Neural progenitor cell (in vitro differentiated cells): ENCODE measurements around the gene MAP6D1. TPM values are rescaled to one million over a fixed set of nuclear protein-coding genes. Genes with fewer than 3 reads are reported as not detected.

ENCODE experiments used
- DNase-seq: peaks from one replicate; pipeline ENCODE4 v3.0.0-alpha.2; 2016; ENCODE audit warnings: low spot score
- H2AFZ ChIP-seq: fragments of 200-600 bp; sonication (generic); replicated peaks from 2 replicates; pipeline ENCODE4 v1.6.1; 2016; ENCODE audit warnings: antibody characterized with exemption
- H3F3A ChIP-seq: fragments of 200-600 bp; sonication (generic); 2 replicates; pipeline ENCODE4 v1.6.1; 2016; ENCODE audit warnings: antibody characterized with exemption, low read depth
- H3K27ac ChIP-seq: fragments of 200-600 bp; sonication (generic); 2 replicates; pipeline ENCODE4 v1.5.1; 2016; ENCODE audit warnings: mild to moderate bottlenecking
- H3K27me3 ChIP-seq: fragments of 200-600 bp; sonication (generic); 2 replicates; pipeline ENCODE4 v1.6.1; 2016; ENCODE audit warnings: mild to moderate bottlenecking, moderate library complexity
- H3K36me3 ChIP-seq: fragments of 200-600 bp; sonication (generic); 2 replicates; pipeline ENCODE4 v1.5.1; 2016
- H3K4me1 ChIP-seq: fragments of 200-600 bp; sonication (generic); 2 replicates; pipeline ENCODE4 v1.6.1; 2016; ENCODE audit warnings: mixed run types
- H3K4me2 ChIP-seq: fragments of 200-600 bp; sonication (generic); 2 replicates; pipeline ENCODE4 v1.6.1; 2016
- H3K4me3 ChIP-seq: fragments of 200-600 bp; sonication (generic); 2 replicates; pipeline ENCODE4 v1.5.1; 2016
- H3K79me2 ChIP-seq: fragments of 200-600 bp; sonication (generic); 2 replicates; pipeline ENCODE4 v1.6.1; 2016; ENCODE audit warnings: low read depth
- H3K9ac ChIP-seq: fragments of 200-600 bp; sonication (generic); 2 replicates; pipeline ENCODE4 v1.6.1; 2016
- H3K9me3 ChIP-seq: fragments of 200-600 bp; sonication (generic); 2 replicates; pipeline ENCODE4 v1.5.1; 2016; ENCODE audit warnings: low read depth
- H4K20me1 ChIP-seq: fragments of 200-600 bp; sonication (generic); 2 replicates; pipeline ENCODE4 v1.6.1; 2016; ENCODE audit warnings: low read depth
- H3K27ac Mint-ChIP-seq: 3 replicates; pipeline ENCODE4 v1.8.0; 2021; ENCODE audit warnings: mixed read lengths
- H3K27me3 Mint-ChIP-seq: 2 replicates; pipeline ENCODE4 v1.8.0; 2022; ENCODE audit warnings: low read depth, mild to moderate bottlenecking, inconsistent platforms, moderate library complexity, mixed read lengths; ENCODE audit not compliant: insufficient read depth
- H3K36me3 Mint-ChIP-seq: 3 replicates; pipeline ENCODE4 v1.8.0; 2021; ENCODE audit warnings: mixed read lengths
- H3K4me1 Mint-ChIP-seq: 3 replicates; pipeline ENCODE4 v1.8.0; 2021; ENCODE audit warnings: mixed read lengths
- H3K4me3 Mint-ChIP-seq: 3 replicates; pipeline ENCODE4 v1.8.0; 2021; ENCODE audit warnings: mild to moderate bottlenecking, moderate library complexity, mixed read lengths
- H3K9me3 Mint-ChIP-seq: 3 replicates; pipeline ENCODE4 v1.8.0; 2020; ENCODE audit warnings: mixed read lengths
- CTCF ChIP-seq: fragments of 200-600 bp; sonication (generic); IDR thresholded peaks from 2 replicates; pipeline ENCODE4 v1.5.1; 2017; ENCODE audit warnings: antibody characterized with exemption, mild to moderate bottlenecking
- EZH2 ChIP-seq: fragments of 200-600 bp; sonication (generic); IDR thresholded peaks from 2 replicates; pipeline ENCODE4 v1.6.1; 2017; ENCODE audit warnings: antibody characterized with exemption, mild to moderate bottlenecking, moderate library complexity
- EZH2phosphoT487 ChIP-seq: fragments of 200-600 bp; sonication (generic); IDR thresholded peaks from 2 replicates; pipeline ENCODE4 v1.6.1; 2017; ENCODE audit warnings: antibody characterized with exemption
- total RNA-seq: library from RNA; depleted of rRNA; stranded (reverse); fragments of >200 nt; gene quantifications from 2 replicates; pipeline ENCODE4 v1.2.3, GENCODE V29; 2015; ENCODE audit warnings: low replicate concordance

Gene MAP6D1
- total RNA-seq, 1 donor from 2014 or later = 3.5 TPM

- no peaks in the 10 kb centered on the region for H3K4me1 ChIP-seq
- DNase-seq = no peak
- H2AFZ ChIP-seq = no peak overlapping the region
- no peaks in the 10 kb centered on the region for H3K36me3 ChIP-seq
- Mint-ChIP-seq H3K9me3 (peaks cover 2% of the 10 kb centered on the region), H3K36me3 (peaks cover 25% of the 10 kb centered on the region), H3K27ac (no peak overlapping the region), H3K27me3 (peaks cover 4% of the 10 kb centered on the region), H3K4me1 (peaks cover 2% of the 10 kb centered on the region), H3K4me3 (no peak overlapping the region)
- TF ChIP-seq CTCF (no peak), EZH2phosphoT487 (no peak), EZH2 (no peak)
- H3K4me2 ChIP-seq = no peak overlapping the region
- no peaks in the 10 kb centered on the region for H3K9me3 ChIP-seq
- no peaks in the 10 kb centered on the region for H3K27me3 ChIP-seq
- no peaks in the 10 kb centered on the region for H3K79me2 ChIP-seq
- H3K4me3 ChIP-seq = no peak overlapping the region
- H3F3A ChIP-seq = peaks cover 6% of the 10 kb centered on the region
- H4K20me1 ChIP-seq = no peaks in the 10 kb centered on the region
- H3K9ac ChIP-seq = no peak overlapping the region
- H3K27ac ChIP-seq = no peak overlapping the region
These were observed 11.1 kb downstream of the MAP6D1 start for GRCh38 chr3:183814240-183814639.

- no peaks in the 10 kb centered on the region for H3K4me1 ChIP-seq
- no peaks in the 10 kb centered on the region for H3K9me3 Mint-ChIP-seq
- H3K36me3 Mint-ChIP-seq = peaks cover 34% of the 10 kb centered on the region
- no peaks in the 10 kb centered on the region for H3K79me2 ChIP-seq
- H3K27me3 Mint-ChIP-seq = peaks cover 4% of the 10 kb centered on the region
- H3K4me1 Mint-ChIP-seq = no peaks in the 10 kb centered on the region
- no peaks in the 10 kb centered on the region for H3K27me3 ChIP-seq
- H3K4me3 ChIP-seq = no peak overlapping the region
- no peaks in the 10 kb centered on the region for H4K20me1 ChIP-seq
- H3K36me3 ChIP-seq = no peaks in the 10 kb centered on the region
- H3K27ac Mint-ChIP-seq = peak overlapping the region; percentile 72
- no peak overlapping the region for H3K4me2 ChIP-seq
- no peaks in the 10 kb centered on the region for H3K9me3 ChIP-seq
- TF ChIP-seq EZH2phosphoT487 (no peak), EZH2 (no peak), CTCF (no peak)
- peak overlapping the region; percentile 1 for H3K9ac ChIP-seq
- no peak overlapping the region for H2AFZ ChIP-seq
- no peak for DNase-seq
- peaks cover 6% of the 10 kb centered on the region for H3F3A ChIP-seq
- H3K4me3 Mint-ChIP-seq = no peak overlapping the region
- H3K27ac ChIP-seq = peak overlapping the region; percentile 32
These were observed 12.5 kb downstream of the MAP6D1 start for GRCh38 chr3:183812761-183813445.

- no peaks in the 10 kb centered on the region for H3K27me3 ChIP-seq
- peak overlapping the region; percentile 37 for H3K27ac Mint-ChIP-seq
These were observed 13.7 kb downstream of the MAP6D1 start for GRCh38 chr3:183811638-183812037.

More at GRCh38 chr3:183811638-183812037, 13.7 kb downstream of the MAP6D1 start:
- Histone ChIP-seq H3K9me3 (no peaks in the 10 kb centered on the region), H3K4me3 (no peak overlapping the region), H3K4me2 (no peak overlapping the region), H4K20me1 (no peaks in the 10 kb centered on the region), H2AFZ (no peak overlapping the region), H3K9ac (no peak overlapping the region), H3K27ac (no peak overlapping the region), H3K36me3 (no peaks in the 10 kb centered on the region), H3K4me1 (no peaks in the 10 kb centered on the region), H3F3A (peaks cover 6% of the 10 kb centered on the region), H3K79me2 (no peaks in the 10 kb centered on the region)
- Mint-ChIP-seq H3K4me1 (no peaks in the 10 kb centered on the region), H3K36me3 (peaks cover 43% of the 10 kb centered on the region), H3K27me3 (peaks cover 4% of the 10 kb centered on the region), H3K4me3 (no peak overlapping the region), H3K9me3 (no peaks in the 10 kb centered on the region)
- DNase-seq = no peak
- TF ChIP-seq EZH2 (no peak), CTCF (no peak), EZH2phosphoT487 (no peak)
